GM21786 (cell line): ENCODE results near the gene RHPN2.

ENCODE experiments used
- ATAC-seq: cut with Tn5 transposase; IDR thresholded peaks from one replicate; pipeline ENCODE4 v1.9.1; 2021; ENCODE audit not compliant: unreplicated experiment

The RHPN2 gene

GRCh38 chr19:33064792-33065550 is at the start of gene RHPN2:
RHPN2 (minus strand) TSS chr19:33064888; CDS start chr19:33064852, 36 bp downstream.
- ATAC-seq, result peak; percentile 59

- ATAC-seq, result no peak
Observed at GRCh38 chr19:33114312-33114711, 49.6 kb upstream of the RHPN2 start.

GRCh38 chr19:33111587-33111986 is 46.9 kb upstream of the RHPN2 start:
- no peak for ATAC-seq

- ATAC-seq, result no peak
Observed at GRCh38 chr19:33110137-33110910, 45.6 kb upstream of the RHPN2 start.

GRCh38 chr19:33108161-33108560 is 43.5 kb upstream of the RHPN2 start:
- ATAC-seq, result no peak

- ATAC-seq, result no peak
Observed at GRCh38 chr19:33102893-33103292, 38.2 kb upstream of the RHPN2 start.

GRCh38 chr19:33100894-33101644 is 36.4 kb upstream of the RHPN2 start:
- no peak for ATAC-seq

GRCh38 chr19:33098055-33098534 is 33.4 kb upstream of the RHPN2 start:
- no peak for ATAC-seq

- ATAC-seq, result no peak
Observed at GRCh38 chr19:33096005-33096404, 31.3 kb upstream of the RHPN2 start.

- ATAC-seq, result no peak
Observed at GRCh38 chr19:33094436-33095067, 29.9 kb upstream of the RHPN2 start.

GRCh38 chr19:33093420-33094210 is 28.9 kb upstream of the RHPN2 start:
- no peak for ATAC-seq

- ATAC-seq, result no peak
Observed at GRCh38 chr19:33090179-33090578, 25.5 kb upstream of the RHPN2 start.

GRCh38 chr19:33089010-33089409 is 24.3 kb upstream of the RHPN2 start:
- no peak for ATAC-seq

- no peak for ATAC-seq
Observed at GRCh38 chr19:33086955-33087354, 22.3 kb upstream of the RHPN2 start.

- ATAC-seq, result no peak
Observed at GRCh38 chr19:33085570-33086128, 21.0 kb upstream of the RHPN2 start.

GRCh38 chr19:33080761-33081681 is 16.3 kb upstream of the RHPN2 start, which contains the start of gene GPATCH1:
GPATCH1 (plus strand) TSS chr19:33081181; CDS start chr19:33081194, 13 bp downstream.
- peak; percentile 71 for ATAC-seq

- ATAC-seq, result no peak
Observed at GRCh38 chr19:33075519-33075918, 10.8 kb upstream of the RHPN2 start.

GRCh38 chr19:33071887-33072286 is 7.2 kb upstream of the RHPN2 start:
- ATAC-seq, result no peak

- ATAC-seq, result no peak
Observed at GRCh38 chr19:33067121-33067520, 2.4 kb upstream of the RHPN2 start.
